Gastroesophageal sphincter (tissue), 4 donors: ENCODE results near the gene CCSER1. TPM values are rescaled to one million over a fixed set of nuclear protein-coding genes. Genes with fewer than 3 reads are reported as not detected.

Source experiments
- ATAC-seq: fragments of 150-250 bp; one replicate; pipeline ENCODE4 v1.9.1; 2016; ENCODE audit warnings: mild to moderate bottlenecking, moderate library complexity
- H3K27ac ChIP-seq, 4 donors: fragments of 200-600 bp; sonication (generic) in 3 of 4; 1 replicate in 3 of 4; 2 replicates in 1 of 4; pipeline ENCODE4 v1.5.1; 2016 to 2019
- H3K27me3 ChIP-seq: fragments of 200-600 bp; sonication (generic); one replicate; pipeline ENCODE4 v1.5.1; 2019
- H3K36me3 ChIP-seq, 2 donors: fragments of 200-600 bp; sonication (generic); one replicate each; pipeline ENCODE4 v1.5.1; 2019; ENCODE audit warnings: control low read depth in 1 of 2
- H3K4me1 ChIP-seq, 3 donors: fragments of 200-600 bp; sonication (generic); 1 replicate in 2 of 3; 2 replicates in 1 of 3; pipeline ENCODE4 v1.5.1; 2016 to 2019; ENCODE audit warnings: control low read depth in 2 of 3
- H3K4me3 ChIP-seq, 2 donors: fragments of 200-600 bp; sonication (generic); one replicate each; pipeline ENCODE4 v1.5.1; 2019; ENCODE audit warnings: mild to moderate bottlenecking in 1 of 2, moderate library complexity in 1 of 2
- H3K9me3 ChIP-seq, 3 donors: fragments of 200-600 bp; sonication (generic); one replicate each; pipeline ENCODE4 v1.5.1; 2017 to 2019; ENCODE audit warnings: control low read depth in 2 of 3
- CTCF ChIP-seq, 4 experiments: fragments of 200-600 bp in 2 of 4; fragments of 450-650 bp in 2 of 4; sonication (generic) in 1 of 4; IDR thresholded peaks; one replicate each; pipeline ENCODE4 v1.5.1; 2017 to 2019; ENCODE audit warnings: antibody characterized with exemption in 4 of 4, mild to moderate bottlenecking in 2 of 4, moderate library complexity in 2 of 4
- EP300 ChIP-seq: sonication (generic); formaldehyde crosslinking; IDR thresholded peaks from one replicate; pipeline ENCODE4 v1.6.1; 2017; ENCODE audit warnings: antibody characterized with exemption, mild to moderate bottlenecking
- POLR2A ChIP-seq, 2 donors: fragments of 450-650 bp; IDR thresholded peaks; one replicate each; pipeline ENCODE4 v1.6.1; 2017; ENCODE audit warnings: antibody characterized with exemption in 2 of 2, mild to moderate bottlenecking in 2 of 2, moderate library complexity in 1 of 2
- POLR2AphosphoS5 ChIP-seq: sonication (generic); formaldehyde crosslinking; IDR thresholded peaks from one replicate; pipeline ENCODE4 v1.6.1; 2017; ENCODE audit warnings: antibody characterized with exemption
- WGBS, 2 donors: methylation state at CpG; one replicate each; pipeline ENCODE4 v1.1.5; 2018; ENCODE audit warnings: low coverage in 1 of 2; 5-methylcytosine and 5-hydroxymethylcytosine counted together
- total RNA-seq, 4 donors: library from RNA; depleted of rRNA; stranded (reverse); fragments of >200 nt; gene quantifications; one replicate each; pipeline ENCODE4 v1.1.0, GENCODE V29; 2016

CCSER1 gene
- total RNA-seq, 4 donors from 2014 or later: 2.4 to 9.3 (median 4.6) TPM

- Histone ChIP-seq H3K4me1 (no peaks in the 10 kb centered on the region), H3K36me3 (no peaks in the 10 kb centered on the region), H3K9me3 (no peaks in the 10 kb centered on the region), H3K4me3 (no peak overlapping the region), H3K27me3 (no peaks in the 10 kb centered on the region), H3K27ac (no peak overlapping the region)
- ATAC-seq: no peak
- TF ChIP-seq CTCF (IDR thresholded peaks at IDR 0.05) (no peak), EP300 (no peak), POLR2AphosphoS5 (no peak), POLR2A (IDR thresholded peaks at IDR 0.05) (no peak)
- 85 to 93% methylated on average over 4 of the region's 4 CpGs for WGBS, 2 donors
Observed at GRCh38 chr4:90602726-90603125, 475.5 kb downstream of the CCSER1 start.

- no peak overlapping the region for H3K27ac ChIP-seq
- 47% methylated on average over 2 of the region's 2 CpGs; no CpG with 5 or more reads in 1 of the 2 donors for WGBS, 2 donors
- ATAC-seq: no peak
- no peaks in the 10 kb centered on the region for H3K9me3 ChIP-seq
- H3K36me3 ChIP-seq: no peaks in the 10 kb centered on the region
- no peak for TF ChIP-seq POLR2A (IDR thresholded peaks at IDR 0.05)
- no peak for TF ChIP-seq POLR2AphosphoS5
- TF ChIP-seq EP300: no peak
- no peak for TF ChIP-seq CTCF (IDR thresholded peaks at IDR 0.05)
- no peaks in the 10 kb centered on the region for H3K27me3 ChIP-seq
- no peak overlapping the region for H3K4me3 ChIP-seq
- H3K4me1 ChIP-seq: no peaks in the 10 kb centered on the region
Observed at GRCh38 chr4:90603540-90603939, 476.3 kb downstream of the CCSER1 start.

- 85 to 96% methylated on average over 1 of the region's 1 CpG for WGBS, 2 donors
- H3K4me3 ChIP-seq: no peak overlapping the region
- TF ChIP-seq EP300: no peak
- TF ChIP-seq POLR2A (IDR thresholded peaks at IDR 0.05): no peak
- no peak for TF ChIP-seq POLR2AphosphoS5
- no peak overlapping the region for H3K27ac ChIP-seq
- H3K27me3 ChIP-seq: no peaks in the 10 kb centered on the region
- ATAC-seq: no peak
- no peaks in the 10 kb centered on the region for H3K9me3 ChIP-seq
- no peaks in the 10 kb centered on the region for H3K4me1 ChIP-seq
- H3K36me3 ChIP-seq: no peaks in the 10 kb centered on the region
Observed at GRCh38 chr4:90606781-90607180, 479.6 kb downstream of the CCSER1 start.

GRCh38 chr4:90614371-90614770, 487.2 kb downstream of the CCSER1 start:
- 67 to 71% methylated on average over 1 to 2 of the region's 2 CpGs for WGBS, 2 donors
- no peak for TF ChIP-seq CTCF (IDR thresholded peaks at IDR 0.05)
- TF ChIP-seq EP300: no peak
- TF ChIP-seq POLR2AphosphoS5: no peak
- TF ChIP-seq POLR2A (IDR thresholded peaks at IDR 0.05): no peak
- Histone ChIP-seq H3K27me3 (no peaks in the 10 kb centered on the region), H3K4me3 (no peak overlapping the region), H3K9me3 (no peaks in the 10 kb centered on the region), H3K27ac (no peak overlapping the region), H3K36me3 (no peaks in the 10 kb centered on the region), H3K4me1 (no peaks in the 10 kb centered on the region)
- no peak for ATAC-seq

GRCh38 chr4:90621080-90621479, 493.9 kb downstream of the CCSER1 start:
- H3K27ac ChIP-seq: no peak overlapping the region
- H3K36me3 ChIP-seq: no peaks in the 10 kb centered on the region
- no peak overlapping the region for H3K4me3 ChIP-seq
- H3K27me3 ChIP-seq: no peaks in the 10 kb centered on the region
- H3K9me3 ChIP-seq: no peaks in the 10 kb centered on the region
- TF ChIP-seq CTCF (IDR thresholded peaks at IDR 0.05): no peak
- TF ChIP-seq POLR2AphosphoS5: no peak
- no peak for TF ChIP-seq EP300
- TF ChIP-seq POLR2A (IDR thresholded peaks at IDR 0.05): no peak
- no peak for ATAC-seq
- H3K4me1 ChIP-seq: peaks cover 0 to 5% (median 0%) of the 10 kb centered on the region in 3 donors
- WGBS, 2 donors: 75% methylated on average over 1 of the region's 1 CpG; no CpG with 5 or more reads in 1 of the 2 donors
